OCI-LY7 (cell line): Measurements from ENCODE around the gene PKD1L1.

ENCODE experiments used
- EZH2phosphoT487 ChIP-seq: fragments of 200-600 bp; sonication (generic); IDR thresholded peaks from 2 replicates; pipeline ENCODE4 v1.6.1; 2018; ENCODE audit warnings: low read depth, borderline replicate concordance, mild to moderate bottlenecking, mixed run types, antibody characterized with exemption, low read length, moderate library complexity, mixed read lengths
- TF ChIP-seq, protein P1 (sequence below): fragments of 200-600 bp; sonication (generic); conservative IDR thresholded peaks from 2 replicates; pipeline ENCODE4 v1.5.1; 2014; ENCODE audit warnings: mild to moderate bottlenecking, antibody characterized with exemption, low read length, moderate library complexity, mixed read lengths

DNA sequence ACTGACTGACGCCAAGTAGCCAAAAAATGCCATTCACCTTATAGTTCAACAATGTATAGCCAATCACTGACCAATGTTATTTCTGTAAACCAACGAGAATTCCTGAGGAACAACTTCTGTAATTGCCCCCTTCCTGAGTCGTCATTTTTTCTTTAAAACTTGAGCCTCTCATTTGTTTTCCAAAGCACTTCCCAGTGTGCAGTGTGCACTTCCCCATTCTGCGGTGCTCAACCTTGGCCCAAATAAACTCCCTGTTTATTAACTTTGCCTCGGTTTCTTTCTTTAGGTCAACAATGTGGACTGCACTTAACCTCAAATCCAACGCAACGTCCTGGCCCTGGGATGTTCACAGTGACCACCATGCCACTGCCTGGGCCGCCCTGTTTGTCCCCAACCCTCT, 15.1 kb downstream of the PKD1L1 start:
- TF ChIP-seq, protein P1, sequence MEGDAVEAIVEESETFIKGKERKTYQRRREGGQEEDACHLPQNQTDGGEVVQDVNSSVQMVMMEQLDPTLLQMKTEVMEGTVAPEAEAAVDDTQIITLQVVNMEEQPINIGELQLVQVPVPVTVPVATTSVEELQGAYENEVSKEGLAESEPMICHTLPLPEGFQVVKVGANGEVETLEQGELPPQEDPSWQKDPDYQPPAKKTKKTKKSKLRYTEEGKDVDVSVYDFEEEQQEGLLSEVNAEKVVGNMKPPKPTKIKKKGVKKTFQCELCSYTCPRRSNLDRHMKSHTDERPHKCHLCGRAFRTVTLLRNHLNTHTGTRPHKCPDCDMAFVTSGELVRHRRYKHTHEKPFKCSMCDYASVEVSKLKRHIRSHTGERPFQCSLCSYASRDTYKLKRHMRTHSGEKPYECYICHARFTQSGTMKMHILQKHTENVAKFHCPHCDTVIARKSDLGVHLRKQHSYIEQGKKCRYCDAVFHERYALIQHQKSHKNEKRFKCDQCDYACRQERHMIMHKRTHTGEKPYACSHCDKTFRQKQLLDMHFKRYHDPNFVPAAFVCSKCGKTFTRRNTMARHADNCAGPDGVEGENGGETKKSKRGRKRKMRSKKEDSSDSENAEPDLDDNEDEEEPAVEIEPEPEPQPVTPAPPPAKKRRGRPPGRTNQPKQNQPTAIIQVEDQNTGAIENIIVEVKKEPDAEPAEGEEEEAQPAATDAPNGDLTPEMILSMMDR: no peak
- no peak for TF ChIP-seq EZH2phosphoT487
